ENCODE measurements around the gene XRCC3. TPM values are rescaled to one million over a fixed set of nuclear protein-coding genes. Genes with fewer than 3 reads are reported as not detected.

Gene XRCC3
- total RNA-seq, 3 donors from 2014 or later = 5.9 to 10.2 (median 5.9) TPM

- no peak for DNase-seq (ENCODE audit: low spot score in 2 of 2)
- Histone ChIP-seq H3K27ac (peak overlapping the region; percentile 75 to 85), H3K27me3 (no peaks in the 10 kb centered on the region), H3K36me3 (no peaks in the 10 kb centered on the region), H3K9me3 (no peaks in the 10 kb centered on the region), H3K4me3 (no peak overlapping the region), H3K4me1 (peaks cover 9 to 18% of the 10 kb centered on the region in 2 donors)
- intact Hi-C loops (cut with DNase I; ENCODE audit: low total_unique reads) = no loop called here
- TF ChIP-seq POLR2AphosphoS5 (IDR thresholded peaks at IDR 0.05) (no peak), POLR2A (IDR thresholded peaks at IDR 0.05) (no peak), CTCF (IDR thresholded peaks at IDR 0.05) (no peak)
Observed at GRCh38 chr14:103710771-103711377, 4.4 kb downstream of the XRCC3 start.

- Histone ChIP-seq H3K4me3 (no peak overlapping the region), H3K27ac (no peak overlapping the region), H3K27me3 (no peaks in the 10 kb centered on the region), H3K9me3 (no peaks in the 10 kb centered on the region), H3K36me3 (no peaks in the 10 kb centered on the region), H3K4me1 (peaks cover 9 to 18% of the 10 kb centered on the region in 2 donors)
- DNase-seq (ENCODE audit: low spot score in 2 of 2) = no peak
- no peak for TF ChIP-seq CTCF (IDR thresholded peaks at IDR 0.05)
- TF ChIP-seq POLR2AphosphoS5 (IDR thresholded peaks at IDR 0.05) = no peak
- no peak for TF ChIP-seq POLR2A (IDR thresholded peaks at IDR 0.05)
- intact Hi-C loops (cut with DNase I; ENCODE audit: low total_unique reads) = no loop called here
Observed at GRCh38 chr14:103709814-103710213, 5.4 kb downstream of the XRCC3 start.

GRCh38 chr14:103708750-103709187 lies 6.5 kb downstream of the XRCC3 start:
- no peaks in the 10 kb centered on the region for H3K27me3 ChIP-seq
- intact Hi-C loops (cut with DNase I; ENCODE audit: low total_unique reads) = no loop called here
- peak overlapping the region in 1 of 3 donors; percentile 22 for H3K4me3 ChIP-seq
- H3K27ac ChIP-seq = peak overlapping the region; percentile 15 to 51
- DNase-seq (ENCODE audit: low spot score in 2 of 2) = peak in 1 of 2 donors; percentile 73
- TF ChIP-seq POLR2A (IDR thresholded peaks at IDR 0.05) = no peak
- no peak for TF ChIP-seq POLR2AphosphoS5 (IDR thresholded peaks at IDR 0.05)
- no peak for TF ChIP-seq CTCF (IDR thresholded peaks at IDR 0.05)
- H3K4me1 ChIP-seq = peaks cover 9 to 18% of the 10 kb centered on the region in 2 donors
- no peaks in the 10 kb centered on the region for H3K36me3 ChIP-seq
- H3K9me3 ChIP-seq = no peaks in the 10 kb centered on the region

- peaks cover 0 to 11% of the 10 kb centered on the region in 2 donors for H3K4me1 ChIP-seq
- H3K36me3 ChIP-seq = no peaks in the 10 kb centered on the region
- no peak overlapping the region for H3K4me3 ChIP-seq
- no peaks in the 10 kb centered on the region for H3K9me3 ChIP-seq
- DNase-seq (ENCODE audit: low spot score in 2 of 2) = no peak
- no peaks in the 10 kb centered on the region for H3K27me3 ChIP-seq
- intact Hi-C loops (cut with DNase I; ENCODE audit: low total_unique reads) = no loop called here
- TF ChIP-seq CTCF (IDR thresholded peaks at IDR 0.05) (no peak), POLR2AphosphoS5 (IDR thresholded peaks at IDR 0.05) (no peak), POLR2A (IDR thresholded peaks at IDR 0.05) (no peak)
- peak overlapping the region; percentile 15 to 51 for H3K27ac ChIP-seq
Observed at GRCh38 chr14:103707329-103708263, 7.7 kb downstream of the XRCC3 start.
